Colonic mucosa (tissue), 4 donors: Measurements from ENCODE around the gene EHHADH. TPM values are rescaled to one million over a fixed set of nuclear protein-coding genes. Genes with fewer than 3 reads are reported as not detected.

Source experiments
- DNase-seq: peaks from one replicate; pipeline ENCODE4 v3.0.0-alpha.2; 2020
- H3K27ac ChIP-seq: fragments of 200-600 bp; one replicate; pipeline ENCODE4 v1.8.0; 2021
- H3K27me3 ChIP-seq: fragments of 200-600 bp; one replicate; pipeline ENCODE4 v1.8.0; 2021
- H3K36me3 ChIP-seq: fragments of 200-600 bp; one replicate; pipeline ENCODE4 v1.8.0; 2021
- H3K4me1 ChIP-seq: fragments of 200-600 bp; one replicate; pipeline ENCODE4 v1.8.0; 2021; ENCODE audit warnings: mild to moderate bottlenecking
- H3K4me3 ChIP-seq: fragments of 200-600 bp; one replicate; pipeline ENCODE4 v1.8.0; 2021
- H3K9ac ChIP-seq, 2 donors: one replicate each; pipeline ENCODE4 v1.7.0; 2013; ENCODE audit warnings: control low read depth in 2 of 2, low read depth in 2 of 2, low read length in 2 of 2
- H3K9me3 ChIP-seq: fragments of 200-600 bp; one replicate; pipeline ENCODE4 v1.8.0; 2021
- intact Hi-C: fragments of 100-400 bp; cut with DNase I; formaldehyde crosslinking; loops from one replicate; pipeline ENCODE4 v1.14.1; 2022
- total RNA-seq, 2 donors: library from RNA; stranded (reverse); fragmentation: NEBNext Ultra II Directional in 1 of 2; extraction: Animal tissue kit (Norgen Biotek cat#: 25700) in 1 of 2; gene quantifications; one replicate each; pipeline ENCODE4 v1.2.1, GENCODE V29; 2021
- TF ChIP-seq, protein P1 (sequence below): fragments of 200-600 bp; IDR thresholded peaks from one replicate; pipeline ENCODE4 v1.8.0; 2022; ENCODE audit warnings: antibody characterized with exemption, mild to moderate bottlenecking
- donor health status: healthy.
- donor health status: DM: no; HTN: no; CAD: no.
- donor health status: DM: no; HTN: no; CAD: no.

The EHHADH gene
- total RNA-seq, 2 donors from 2014 or later = 32.7 to 48.9 TPM

DNA sequence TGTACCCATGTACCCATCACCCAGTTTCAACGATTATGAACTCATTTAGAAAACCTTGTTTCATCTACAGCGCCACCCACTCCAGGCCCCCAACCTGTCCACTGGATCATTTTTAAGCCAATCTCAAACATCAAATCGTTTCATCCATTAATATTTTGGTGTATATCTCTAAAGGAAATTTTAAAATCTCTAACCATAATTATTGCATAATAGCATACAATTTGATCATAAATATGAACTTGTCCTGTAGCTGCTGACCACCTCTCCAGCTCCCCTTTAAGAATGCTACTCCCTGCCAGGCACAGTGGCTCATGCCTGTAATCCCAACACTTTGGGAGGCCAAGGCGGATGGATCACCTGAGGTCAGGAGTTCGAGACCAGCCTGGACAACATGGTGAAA, 98.2 kb downstream of the EHHADH start:
- no peak overlapping the region for H3K4me3 ChIP-seq
- H3K4me1 ChIP-seq = no peaks in the 10 kb centered on the region
- TF ChIP-seq, protein P1, sequence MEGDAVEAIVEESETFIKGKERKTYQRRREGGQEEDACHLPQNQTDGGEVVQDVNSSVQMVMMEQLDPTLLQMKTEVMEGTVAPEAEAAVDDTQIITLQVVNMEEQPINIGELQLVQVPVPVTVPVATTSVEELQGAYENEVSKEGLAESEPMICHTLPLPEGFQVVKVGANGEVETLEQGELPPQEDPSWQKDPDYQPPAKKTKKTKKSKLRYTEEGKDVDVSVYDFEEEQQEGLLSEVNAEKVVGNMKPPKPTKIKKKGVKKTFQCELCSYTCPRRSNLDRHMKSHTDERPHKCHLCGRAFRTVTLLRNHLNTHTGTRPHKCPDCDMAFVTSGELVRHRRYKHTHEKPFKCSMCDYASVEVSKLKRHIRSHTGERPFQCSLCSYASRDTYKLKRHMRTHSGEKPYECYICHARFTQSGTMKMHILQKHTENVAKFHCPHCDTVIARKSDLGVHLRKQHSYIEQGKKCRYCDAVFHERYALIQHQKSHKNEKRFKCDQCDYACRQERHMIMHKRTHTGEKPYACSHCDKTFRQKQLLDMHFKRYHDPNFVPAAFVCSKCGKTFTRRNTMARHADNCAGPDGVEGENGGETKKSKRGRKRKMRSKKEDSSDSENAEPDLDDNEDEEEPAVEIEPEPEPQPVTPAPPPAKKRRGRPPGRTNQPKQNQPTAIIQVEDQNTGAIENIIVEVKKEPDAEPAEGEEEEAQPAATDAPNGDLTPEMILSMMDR = no peak
- intact Hi-C loops = no loop called here
- no peak for DNase-seq
- H3K36me3 ChIP-seq = no peaks in the 10 kb centered on the region
- no peaks in the 10 kb centered on the region for H3K9me3 ChIP-seq
- H3K27me3 ChIP-seq = no peaks in the 10 kb centered on the region
- H3K9ac ChIP-seq = no peak overlapping the region
- no peak overlapping the region for H3K27ac ChIP-seq

DNA sequence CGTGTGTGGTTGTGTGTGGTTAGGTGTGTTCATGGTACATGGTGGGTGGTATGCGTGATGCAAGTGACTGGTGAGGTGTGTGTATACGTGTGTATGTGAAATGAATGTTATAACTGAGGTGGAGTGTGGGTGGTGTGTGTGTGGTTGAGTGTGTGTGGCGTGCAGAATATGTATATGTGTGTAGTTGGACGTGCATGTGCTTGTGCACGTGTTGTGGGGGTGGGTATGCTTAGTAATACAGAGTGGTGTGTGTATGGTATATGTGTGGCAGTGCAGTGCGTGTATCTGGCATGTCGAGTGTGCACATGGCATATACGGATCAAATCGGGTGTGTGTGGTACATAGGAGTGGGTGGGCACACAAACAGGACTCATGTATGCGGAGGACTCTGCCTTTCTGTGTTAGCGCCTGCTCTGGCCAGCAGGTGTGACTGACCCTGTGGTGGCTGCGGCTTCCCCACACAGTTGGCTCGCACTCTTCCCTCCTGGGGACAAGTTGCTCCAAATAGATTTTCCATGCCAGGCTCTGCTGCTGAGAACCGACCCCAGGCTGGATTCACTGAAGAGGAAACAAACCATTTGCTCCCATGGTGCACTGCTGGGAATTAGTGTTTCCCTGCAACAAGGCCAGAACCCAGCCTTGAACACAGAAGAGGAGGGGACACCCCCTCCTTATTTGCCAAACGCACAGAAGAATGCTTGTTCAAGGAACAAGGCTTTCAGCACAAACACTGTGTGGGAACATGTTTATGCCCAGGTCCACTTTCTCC, 99.8 kb downstream of the EHHADH start:
- no peak overlapping the region for H3K4me3 ChIP-seq
- no peaks in the 10 kb centered on the region for H3K9me3 ChIP-seq
- no peak for DNase-seq
- H3K36me3 ChIP-seq = no peaks in the 10 kb centered on the region
- H3K27ac ChIP-seq = no peak overlapping the region
- intact Hi-C loops = no loop called here
- peak overlapping the region in 1 of 2 donors; percentile 79 for H3K9ac ChIP-seq
- no peaks in the 10 kb centered on the region for H3K4me1 ChIP-seq
- TF ChIP-seq, protein P1 = no peak
- H3K27me3 ChIP-seq = no peaks in the 10 kb centered on the region

DNA sequence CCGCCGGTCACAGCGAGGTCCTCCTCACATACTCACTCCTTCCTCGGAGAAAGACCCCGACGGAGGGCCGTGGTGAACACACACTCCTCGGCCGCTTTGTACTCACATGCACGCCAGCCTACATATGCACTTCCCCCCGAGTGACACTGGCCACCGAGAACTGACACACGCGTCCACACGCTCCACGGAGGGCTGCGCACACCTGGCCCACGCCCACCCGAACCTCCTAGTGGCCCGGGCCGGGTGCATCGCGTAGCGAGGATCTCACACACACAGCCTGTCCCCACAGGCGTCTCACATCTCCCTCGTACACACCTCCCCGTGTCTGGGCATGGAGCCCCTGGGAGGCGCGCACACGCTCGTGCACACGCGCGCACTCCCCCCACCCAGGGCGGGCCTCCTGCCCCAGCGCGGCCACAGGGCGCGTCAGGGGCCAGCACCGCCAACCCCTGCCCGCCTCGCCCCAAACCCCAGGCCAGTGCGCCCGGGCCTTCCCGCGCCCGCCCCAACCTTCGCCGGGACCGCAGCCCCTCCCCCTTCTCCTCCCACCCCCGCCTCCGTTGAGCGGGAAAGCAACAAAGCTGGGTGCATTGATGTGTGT, 100.6 kb downstream of the EHHADH start:
- TF ChIP-seq, protein P1 = no peak
- no peaks in the 10 kb centered on the region for H3K9me3 ChIP-seq
- peak overlapping the region; percentile 77 for H3K4me3 ChIP-seq
- DNase-seq = peak; percentile 40
- intact Hi-C loops = no loop called here
- no peaks in the 10 kb centered on the region for H3K36me3 ChIP-seq
- H3K4me1 ChIP-seq = no peaks in the 10 kb centered on the region
- no peaks in the 10 kb centered on the region for H3K27me3 ChIP-seq
- H3K9ac ChIP-seq = peak overlapping the region; percentile 79 to 84
- H3K27ac ChIP-seq = peak overlapping the region; percentile 81

DNA sequence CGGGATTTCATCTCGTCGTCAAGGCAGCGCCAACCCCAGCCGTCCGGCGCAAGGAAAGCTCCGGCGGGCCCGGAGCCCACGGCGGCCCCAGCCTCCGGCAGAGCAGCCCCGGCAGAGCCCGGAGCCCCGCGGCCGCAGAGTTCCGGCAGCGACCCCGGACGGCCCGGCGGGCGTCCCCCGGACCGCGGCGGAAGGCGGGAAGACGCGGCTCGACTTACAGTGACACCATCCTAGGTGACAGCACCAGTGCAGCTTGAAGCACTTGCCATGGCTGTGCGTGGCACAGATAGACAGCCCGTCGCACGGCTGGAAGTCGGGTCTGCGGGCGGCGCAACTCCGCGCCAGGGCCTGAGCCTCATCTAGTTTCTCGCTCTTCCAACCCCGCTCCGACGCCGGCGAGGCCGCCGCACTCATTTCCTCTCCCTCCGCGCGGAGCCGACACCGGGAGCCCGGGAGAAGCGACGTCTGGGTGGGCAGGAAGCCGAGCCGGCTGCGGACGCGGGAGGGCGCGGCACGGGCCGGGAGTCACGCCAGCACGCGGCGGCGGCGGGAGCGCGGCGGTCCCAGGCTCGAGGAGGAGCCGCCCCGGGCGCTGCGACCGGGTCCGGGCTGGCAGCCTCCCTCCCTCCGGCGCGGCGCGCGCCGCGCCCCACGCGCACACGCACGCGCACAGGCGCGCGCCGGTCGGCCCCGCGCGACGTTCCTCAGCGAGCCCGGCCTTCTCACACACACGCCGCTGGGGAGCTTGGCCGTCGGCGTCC, 101.3 kb downstream of the EHHADH start, which contains the start of gene C3orf70:
Gene C3orf70 (minus strand): TSS at position 651 of the 761 bp plus-strand sequence. CDS start 237 bp downstream, at position 414.
- H3K36me3 ChIP-seq = no peaks in the 10 kb centered on the region
- H3K27ac ChIP-seq = peak within 1 kb of the TSS; percentile 81
- H3K4me1 ChIP-seq = no peaks in the 10 kb centered on the region
- intact Hi-C loops = no loop called here
- TF ChIP-seq, protein P1 = no peak
- no peaks in the 10 kb centered on the region for H3K9me3 ChIP-seq
- H3K9ac ChIP-seq = peak within 1 kb of the TSS; percentile 79 to 84
- H3K4me3 ChIP-seq = peak within 1 kb of the TSS; percentile 77
- peak; percentile 55 for DNase-seq
- no peaks in the 10 kb centered on the region for H3K27me3 ChIP-seq

DNA sequence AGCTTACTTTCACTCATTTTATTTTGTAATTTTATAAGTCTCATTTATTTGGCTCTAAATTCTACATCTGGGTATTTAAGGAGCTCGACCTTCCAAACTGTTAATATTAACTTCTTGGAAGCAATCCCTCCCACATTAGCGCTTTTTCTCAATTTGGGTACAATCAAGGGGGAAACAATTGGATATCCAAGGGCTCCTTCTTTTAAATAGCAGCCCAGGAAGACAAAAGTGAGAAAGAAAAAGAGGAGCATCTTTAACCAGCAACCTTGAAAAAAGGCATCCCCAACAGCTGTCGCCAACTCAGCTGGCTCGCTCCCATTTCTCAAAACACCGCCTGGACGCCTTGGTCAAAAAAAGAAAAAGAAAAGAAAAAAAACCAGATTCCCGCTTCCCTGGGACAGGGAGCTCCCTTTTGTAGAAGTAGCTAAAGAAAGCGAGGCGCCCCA, 101.9 kb downstream of the EHHADH start:
- Histone ChIP-seq H3K4me3 (peak overlapping the region; percentile 77), H3K9me3 (no peaks in the 10 kb centered on the region), H3K4me1 (no peaks in the 10 kb centered on the region), H3K27ac (peak overlapping the region; percentile 81), H3K36me3 (no peaks in the 10 kb centered on the region), H3K9ac (peak overlapping the region; percentile 68 to 75), H3K27me3 (no peaks in the 10 kb centered on the region)
- TF ChIP-seq, protein P1 = no peak
- no peak for DNase-seq
- intact Hi-C loops = no loop called here
